Renal pelvis (tissue), 12 donors: ENCODE results near the gene MX1. TPM values are rescaled to one million over a fixed set of nuclear protein-coding genes. Genes with fewer than 3 reads are reported as not detected.

Source experiments
- DNase-seq: peaks from one replicate; pipeline ENCODE4 v3.0.0-alpha.2; 2013
- long read RNA-seq, 16 experiments: transcript quantifications; one replicate each; lab custom pipeline, GENCODE V29; 2026
- polyA plus RNA-seq, 3 donors: library from polyadenylated mRNA; unstranded; fragments of 120-200 nt; gene quantifications; one replicate each; pipeline ENCODE4 v1.2.1, GENCODE V29; 2013; ENCODE audit not compliant: insufficient read length in 3 of 3

MX1 gene
- 10 to 100 TPM in 1 of 3 donors, 1 to 10 TPM in 2; 8.1 to 12.0 (median 8.2) TPM for polyA plus RNA-seq
- long read RNA-seq, donor 1, partial matches to known transcripts, result 0 of 1 reads
- long read RNA-seq, donor 1, other reads (novel, unspliced or antisense), result 0 of 1 reads
- long read RNA-seq, donor 2, result 0 reads
- long read RNA-seq, donor 3, partial matches to known transcripts, result 0 of 2 reads
- long read RNA-seq, donor 3, other reads (novel, unspliced or antisense), result 0 of 2 reads
- long read RNA-seq, donor 4, partial matches to known transcripts, result 0 of 1 reads
- long read RNA-seq, donor 4, other reads (novel, unspliced or antisense), result 0 of 1 reads
- long read RNA-seq, donor 5, result 0 reads
- long read RNA-seq, donor 6, result 0 reads
- long read RNA-seq, donor 7, result 0 reads
- long read RNA-seq, donor 8, partial matches to known transcripts, result 0 of 1 reads
- long read RNA-seq, donor 8, other reads (novel, unspliced or antisense), result 0 of 1 reads
- long read RNA-seq, donor 9, partial matches to known transcripts, result 0 of 1 reads
- long read RNA-seq, donor 9, other reads (novel, unspliced or antisense), result 0 of 1 reads
- long read RNA-seq, donor 10, result 0 reads
- long read RNA-seq, donor 11, result 0 reads
- long read RNA-seq, donor 12, partial matches to known transcripts, result 0 of 2 reads
- long read RNA-seq, donor 12, other reads (novel, unspliced or antisense), result 0 of 2 reads
- long read RNA-seq, donor 13, result 0 reads
- long read RNA-seq, donor 14, partial matches to known transcripts, result 0 of 2 reads
- long read RNA-seq, donor 14, other reads (novel, unspliced or antisense), result 0 of 2 reads
- long read RNA-seq, donor 15, partial matches to known transcripts, result 0 of 1 reads
- long read RNA-seq, donor 15, other reads (novel, unspliced or antisense), result 0 of 1 reads
- long read RNA-seq, donor 16, result 0 reads

- peak; percentile 29 for DNase-seq
Measured at GRCh38 chr21:41425954-41426675, at the start of gene MX1. Gene MX1 (plus strand): TSS chr21:41426239. CDS start chr21:41432071, 5,832 bp downstream.

GRCh38 chr21:41377715-41378114, 48.3 kb upstream of the MX1 start:
- DNase-seq, result no peak

DNA sequence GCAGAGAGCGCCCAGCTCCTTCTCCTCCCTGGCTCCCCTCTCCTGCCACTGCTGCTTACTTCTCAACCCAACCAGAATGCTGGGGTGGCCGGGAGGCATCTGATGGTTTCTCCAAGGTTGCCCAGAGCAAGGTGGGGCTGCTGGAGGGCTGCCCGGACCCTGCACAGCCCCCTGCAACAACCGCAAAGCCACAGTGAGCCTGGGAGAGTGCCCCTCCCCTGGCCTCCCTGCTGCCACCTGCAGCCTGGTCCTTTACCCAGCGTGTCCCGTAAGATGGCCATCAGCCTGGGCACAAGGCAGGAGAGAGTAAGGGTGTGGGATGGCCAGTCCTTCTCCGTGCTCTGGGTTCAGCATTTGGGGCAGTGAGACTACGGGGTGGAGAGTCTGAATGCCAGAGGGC, 47.2 kb upstream of the MX1 start:
- no peak for DNase-seq

DNA sequence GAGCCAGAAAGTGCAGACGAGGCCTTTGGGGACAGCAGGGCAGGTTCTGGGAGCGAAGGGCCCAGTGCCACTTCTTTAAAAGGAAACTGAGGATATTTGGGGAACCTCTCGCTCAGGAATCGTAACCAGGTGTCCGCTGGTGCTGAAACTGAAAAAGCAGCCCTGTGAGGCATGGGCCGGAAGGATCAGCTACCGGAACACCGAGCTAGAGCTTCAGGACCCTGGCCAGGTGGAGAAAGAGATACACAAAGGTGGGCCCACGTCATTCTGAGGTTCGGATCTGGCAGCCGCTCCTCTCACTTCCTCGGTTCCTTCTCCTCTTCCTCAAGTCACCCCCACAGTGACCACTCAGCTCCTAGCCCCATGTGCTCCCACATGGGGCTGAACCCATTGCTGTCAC, 46.1 kb upstream of the MX1 start:
- DNase-seq, result no peak

DNA sequence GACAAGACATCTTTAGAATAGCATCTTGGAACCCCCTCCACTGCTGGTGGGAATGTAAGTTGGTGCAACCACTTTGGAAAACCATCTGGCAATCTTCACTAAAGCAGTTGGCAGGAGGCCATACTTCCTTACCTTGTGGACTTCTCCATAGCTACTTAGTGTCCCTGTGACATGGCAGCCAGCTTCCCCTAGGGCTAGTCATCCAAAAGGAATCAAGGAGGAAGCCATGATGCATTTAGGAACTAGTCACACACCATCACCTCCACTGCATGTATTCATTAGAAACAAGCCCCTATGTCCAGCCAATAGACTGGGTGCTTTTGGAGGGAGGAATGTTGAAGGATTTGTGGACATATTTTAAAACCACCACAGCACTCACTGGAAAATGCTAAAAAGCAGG, 44.3 kb upstream of the MX1 start:
- no peak for DNase-seq

- no peak for DNase-seq
Measured at GRCh38 chr21:41387042-41387819, 38.8 kb upstream of the MX1 start.

DNA sequence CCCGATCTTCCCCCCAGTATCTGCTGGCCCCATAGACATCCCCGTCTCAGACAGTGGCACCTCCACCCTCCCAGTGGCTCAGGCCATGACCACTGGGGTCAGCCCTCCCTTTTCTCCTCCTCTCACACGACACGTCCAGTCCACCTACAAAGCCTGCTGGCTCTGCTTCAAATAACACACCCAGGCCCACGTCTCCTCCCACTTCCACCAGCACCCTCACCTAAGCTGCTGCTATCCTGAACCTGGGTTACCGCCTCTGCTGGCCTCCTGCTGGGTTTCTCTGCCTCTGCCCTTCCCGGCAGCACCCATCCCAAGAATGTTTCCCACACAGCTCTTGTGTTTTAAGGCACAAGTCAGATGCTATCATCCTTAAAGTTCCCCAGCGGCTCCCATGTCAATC, 38.2 kb upstream of the MX1 start:
- no peak for DNase-seq

GRCh38 chr21:41388259-41388658, 37.8 kb upstream of the MX1 start:
- DNase-seq, result no peak

GRCh38 chr21:41390043-41390639, 35.9 kb upstream of the MX1 start:
- no peak for DNase-seq

DNA sequence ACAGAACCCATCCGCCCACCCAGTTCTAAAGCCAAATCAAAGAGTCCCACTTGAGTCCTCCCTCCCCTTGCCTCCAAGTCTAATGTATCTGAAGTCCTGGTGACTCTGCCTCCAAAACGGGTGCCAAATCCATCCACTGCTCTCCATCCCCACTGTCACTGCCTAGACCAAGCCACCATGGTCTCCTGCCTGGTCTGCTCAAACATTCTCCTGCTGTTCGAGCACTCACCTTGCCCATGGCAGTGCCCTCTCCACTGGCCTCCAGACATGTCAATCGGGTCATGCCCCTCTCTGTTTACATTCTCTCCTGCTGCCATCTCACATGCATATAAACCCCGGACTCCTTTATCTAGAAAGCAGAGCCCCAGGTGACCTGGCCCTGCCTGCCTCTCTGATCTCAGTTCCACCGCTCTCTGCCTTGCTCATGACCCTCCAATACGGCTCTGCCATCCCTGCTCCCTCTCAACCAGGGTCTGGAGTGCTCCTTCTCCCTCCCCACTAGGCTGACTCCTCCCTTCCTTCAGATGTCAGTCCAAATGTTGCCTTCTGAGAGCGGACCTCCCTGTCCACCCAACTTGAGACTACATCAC, 32.1 kb upstream of the MX1 start:
- DNase-seq, result no peak

- peak; percentile 10 for DNase-seq
Measured at GRCh38 chr21:41396558-41397075, 29.4 kb upstream of the MX1 start.

DNA sequence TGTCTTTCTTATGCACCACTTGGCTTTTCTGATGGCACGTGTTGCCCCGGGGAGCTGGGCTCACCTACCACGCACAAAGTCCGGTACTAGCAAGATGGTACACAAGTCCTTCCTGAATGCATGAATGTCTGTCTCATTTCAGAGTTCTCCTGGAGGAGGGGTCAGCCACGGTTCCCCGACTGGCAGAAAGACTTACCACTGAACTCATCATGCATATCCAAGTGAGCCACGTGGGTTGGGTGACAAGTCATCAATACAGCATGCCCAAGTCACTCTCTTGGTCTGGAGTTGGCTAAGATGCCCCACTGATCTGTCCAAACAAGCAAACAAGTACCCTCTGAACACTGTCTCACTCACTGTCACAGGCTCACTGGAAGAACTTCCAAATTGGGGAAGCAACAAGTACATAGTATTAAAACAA, 28.6 kb upstream of the MX1 start:
- no peak for DNase-seq

- DNase-seq, result no peak
Measured at GRCh38 chr21:41398251-41398650, 27.8 kb upstream of the MX1 start.

GRCh38 chr21:41398831-41399230, 27.2 kb upstream of the MX1 start:
- DNase-seq, result no peak

- no peak for DNase-seq
Measured at GRCh38 chr21:41399246-41399800, 26.7 kb upstream of the MX1 start.

GRCh38 chr21:41402231-41402630, 23.8 kb upstream of the MX1 start:
- no peak for DNase-seq

- no peak for DNase-seq
Measured at GRCh38 chr21:41402796-41403195, 23.2 kb upstream of the MX1 start.

DNA sequence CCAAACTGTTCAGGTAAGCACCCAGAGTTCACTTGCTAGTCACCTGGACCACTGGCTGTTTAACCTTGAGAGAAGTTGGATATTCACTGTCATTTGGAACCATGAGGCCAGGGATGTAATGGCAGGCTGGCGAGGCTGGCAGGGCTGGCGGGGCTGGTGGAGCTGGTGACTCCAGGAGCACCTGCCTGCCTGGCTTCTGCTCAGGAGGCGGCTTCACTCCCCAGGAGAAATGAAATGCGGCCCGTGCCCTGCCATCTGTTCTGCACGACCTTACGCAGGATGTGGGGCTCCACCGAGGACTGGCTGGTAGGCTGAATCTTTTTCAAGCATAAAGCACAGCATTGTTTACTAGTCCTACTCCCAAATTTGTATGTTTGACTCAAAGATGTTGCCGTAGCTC, 22.7 kb upstream of the MX1 start:
- no peak for DNase-seq

GRCh38 chr21:41403966-41404365, 22.1 kb upstream of the MX1 start:
- no peak for DNase-seq

- DNase-seq, result no peak
Measured at GRCh38 chr21:41405321-41405720, 20.7 kb upstream of the MX1 start.
